Prostate gland (tissue), 2 donors: ENCODE data around the gene TMEM147. TPM values are rescaled to one million over a fixed set of nuclear protein-coding genes. Genes with fewer than 3 reads are reported as not detected.

ENCODE experiments used
- DNase-seq: peaks from one replicate; pipeline ENCODE4 v3.0.0-alpha.2; 2019; ENCODE audit warnings: low spot score
- H3K27ac ChIP-seq, 2 donors: fragments of 200-600 bp; sonication (generic); 2 replicates each; pipeline ENCODE4 v1.5.1; 2017 to 2019
- H3K27me3 ChIP-seq: fragments of 200-600 bp; sonication (generic); replicated peaks from 2 replicates; pipeline ENCODE4 v1.5.1; 2019; ENCODE audit not compliant: insufficient read depth
- H3K36me3 ChIP-seq, 2 donors: fragments of 200-600 bp; sonication (generic); 1 replicate in 1 of 2; 2 replicates in 1 of 2; pipeline versions ENCODE4 v1.5.1 to v1.8.1; 2017 to 2019
- H3K4me1 ChIP-seq: fragments of 200-600 bp; sonication (generic); replicated peaks from 2 replicates; pipeline ENCODE4 v1.5.1; 2019
- H3K4me3 ChIP-seq, 2 donors: fragments of 200-600 bp; sonication (generic); 2 replicates each; pipeline ENCODE4 v1.5.1; 2017 to 2019
- H3K9me3 ChIP-seq: fragments of 200-600 bp; sonication (generic); 2 replicates; pipeline ENCODE4 v1.5.1; 2017
- POLR2A ChIP-seq: fragments of 450-650 bp; IDR thresholded peaks from one replicate; pipeline ENCODE4 v1.6.1; 2016; ENCODE audit warnings: antibody characterized with exemption, mild to moderate bottlenecking
- POLR2AphosphoS5 ChIP-seq: sonication (generic); formaldehyde crosslinking; IDR thresholded peaks from one replicate; pipeline ENCODE4 v1.6.1; 2017; ENCODE audit warnings: antibody characterized with exemption
- WGBS: methylation state at CpG from one replicate; pipeline ENCODE4 v1.1.5; 2018; 5-methylcytosine and 5-hydroxymethylcytosine counted together
- intact Hi-C: fragments of 100-400 bp; cut with DNase I; formaldehyde crosslinking; loops from one replicate; pipeline ENCODE4 v1.14.2; 2022
- total RNA-seq, 2 donors: library from RNA; depleted of rRNA; stranded (reverse); fragments of >200 nt; gene quantifications; one replicate each; pipeline ENCODE4 v1.1.0, GENCODE V29; 2016
- TF ChIP-seq, protein P1 (sequence below), 4 experiments: fragments of 200-600 bp in 2 of 4; fragments of 450-650 bp in 2 of 4; sonication (generic) in 2 of 4; IDR thresholded peaks; 1 replicate in 3 of 4; 2 replicates in 1 of 4; pipeline ENCODE4 v1.5.1; 2016 to 2019; ENCODE audit warnings: antibody characterized with exemption in 4 of 4, mild to moderate bottlenecking in 2 of 4, moderate library complexity in 2 of 4

TMEM147 gene
- total RNA-seq, 2 donors from 2014 or later, result 105 to 120 TPM

DNA sequence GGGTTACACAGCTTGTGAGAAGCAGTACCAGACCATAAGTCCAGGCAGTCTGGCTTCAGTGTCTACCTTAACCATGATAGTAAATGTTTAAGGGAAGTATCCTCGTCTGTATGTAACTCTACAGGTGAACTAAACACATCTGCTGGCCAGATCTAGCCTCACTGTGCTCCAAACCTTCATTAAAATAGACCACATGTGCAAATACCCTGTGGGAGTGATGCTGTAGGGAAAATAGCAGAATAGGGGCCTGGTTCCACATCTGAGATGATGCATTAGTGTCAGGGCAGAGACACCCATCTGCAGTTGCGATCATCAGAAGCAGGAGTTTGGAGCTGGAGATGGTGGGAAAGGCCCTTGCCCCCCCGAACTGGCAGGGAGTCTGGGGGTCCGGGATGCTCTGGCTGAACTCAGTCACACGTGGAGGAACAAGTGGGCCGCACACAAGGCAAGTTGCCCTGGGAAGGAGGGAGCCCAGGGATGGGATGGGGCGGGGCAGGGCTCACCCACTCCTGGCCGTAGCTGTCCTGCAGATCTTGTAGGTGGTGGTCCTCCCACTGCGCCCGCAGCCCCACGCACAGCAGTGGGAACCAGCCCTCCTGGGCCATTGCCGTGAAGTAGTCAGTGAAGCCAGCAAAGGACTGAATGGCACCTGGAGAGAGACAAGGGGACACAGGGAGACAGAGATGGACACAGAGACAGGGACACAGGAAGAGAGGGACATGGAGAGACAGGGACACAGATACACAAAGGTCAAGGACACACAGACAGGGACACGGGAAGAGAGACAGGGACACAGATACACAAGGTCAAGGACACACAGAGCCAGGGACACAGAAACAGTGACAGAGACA is 7.3 kb downstream of the TMEM147 start:
- intact Hi-C loops, result no loop called here
- no peak for DNase-seq
- TF ChIP-seq POLR2A (no peak), POLR2AphosphoS5 (no peak)
- TF ChIP-seq, protein P1, sequence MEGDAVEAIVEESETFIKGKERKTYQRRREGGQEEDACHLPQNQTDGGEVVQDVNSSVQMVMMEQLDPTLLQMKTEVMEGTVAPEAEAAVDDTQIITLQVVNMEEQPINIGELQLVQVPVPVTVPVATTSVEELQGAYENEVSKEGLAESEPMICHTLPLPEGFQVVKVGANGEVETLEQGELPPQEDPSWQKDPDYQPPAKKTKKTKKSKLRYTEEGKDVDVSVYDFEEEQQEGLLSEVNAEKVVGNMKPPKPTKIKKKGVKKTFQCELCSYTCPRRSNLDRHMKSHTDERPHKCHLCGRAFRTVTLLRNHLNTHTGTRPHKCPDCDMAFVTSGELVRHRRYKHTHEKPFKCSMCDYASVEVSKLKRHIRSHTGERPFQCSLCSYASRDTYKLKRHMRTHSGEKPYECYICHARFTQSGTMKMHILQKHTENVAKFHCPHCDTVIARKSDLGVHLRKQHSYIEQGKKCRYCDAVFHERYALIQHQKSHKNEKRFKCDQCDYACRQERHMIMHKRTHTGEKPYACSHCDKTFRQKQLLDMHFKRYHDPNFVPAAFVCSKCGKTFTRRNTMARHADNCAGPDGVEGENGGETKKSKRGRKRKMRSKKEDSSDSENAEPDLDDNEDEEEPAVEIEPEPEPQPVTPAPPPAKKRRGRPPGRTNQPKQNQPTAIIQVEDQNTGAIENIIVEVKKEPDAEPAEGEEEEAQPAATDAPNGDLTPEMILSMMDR (IDR thresholded peaks at IDR 0.05), result no peak
- H3K27ac ChIP-seq, result no peak overlapping the region
- H3K4me3 ChIP-seq, result no peak overlapping the region
- H3K4me1 ChIP-seq, result no peaks in the 10 kb centered on the region
- H3K9me3 ChIP-seq, result no peaks in the 10 kb centered on the region
- H3K36me3 ChIP-seq, result no peaks in the 10 kb centered on the region
- no peaks in the 10 kb centered on the region for H3K27me3 ChIP-seq
- 69% methylated on average over 13 of the region's 13 CpGs for WGBS

GRCh38 chr19:35553385-35554000 is 8.1 kb downstream of the TMEM147 start:
- TF ChIP-seq, protein P1 (IDR thresholded peaks at IDR 0.05), result no peak
- TF ChIP-seq POLR2AphosphoS5, result no peak
- TF ChIP-seq POLR2A, result no peak
- intact Hi-C loops, result no loop called here
- whole genome bisulfite sequencing, result 69% methylated on average over 14 of the region's 14 CpGs
- H3K36me3 ChIP-seq, result no peaks in the 10 kb centered on the region
- no peak overlapping the region for H3K27ac ChIP-seq
- H3K4me3 ChIP-seq, result no peak overlapping the region
- H3K9me3 ChIP-seq, result no peaks in the 10 kb centered on the region
- DNase-seq, result no peak
- H3K27me3 ChIP-seq, result peaks cover 4% of the 10 kb centered on the region
- H3K4me1 ChIP-seq, result no peaks in the 10 kb centered on the region

- TF ChIP-seq, protein P1 (IDR thresholded peaks at IDR 0.05), result no peak
- TF ChIP-seq POLR2AphosphoS5, result no peak
- no peak for TF ChIP-seq POLR2A
- no peaks in the 10 kb centered on the region for H3K36me3 ChIP-seq
- H3K27ac ChIP-seq, result no peak overlapping the region
- H3K4me1 ChIP-seq, result no peaks in the 10 kb centered on the region
- no peak overlapping the region for H3K4me3 ChIP-seq
- intact Hi-C loops, result no loop called here
- peaks cover 4% of the 10 kb centered on the region for H3K27me3 ChIP-seq
- no peak for DNase-seq
- 62% methylated on average over 5 of the region's 5 CpGs for whole genome bisulfite sequencing
- no peaks in the 10 kb centered on the region for H3K9me3 ChIP-seq
Measured at GRCh38 chr19:35554076-35554475, 8.7 kb downstream of the TMEM147 start.

- no peak overlapping the region for H3K27ac ChIP-seq
- no peak for DNase-seq
- H3K4me3 ChIP-seq, result no peak overlapping the region
- peaks cover 4% of the 10 kb centered on the region for H3K27me3 ChIP-seq
- no peaks in the 10 kb centered on the region for H3K36me3 ChIP-seq
- H3K9me3 ChIP-seq, result no peaks in the 10 kb centered on the region
- WGBS, result 72% methylated on average over 30 of the region's 30 CpGs
- intact Hi-C loops, result no loop called here
- no peaks in the 10 kb centered on the region for H3K4me1 ChIP-seq
- no peak for TF ChIP-seq POLR2AphosphoS5
- TF ChIP-seq, protein P1 (IDR thresholded peaks at IDR 0.05), result no peak
- no peak for TF ChIP-seq POLR2A
Measured at GRCh38 chr19:35555301-35556005, 10.0 kb downstream of the TMEM147 start.
